Measurements from ENCODE around the gene GABRR1. TPM values are rescaled to one million over a fixed set of nuclear protein-coding genes. Genes with fewer than 3 reads are reported as not detected.

GABRR1 gene
- total RNA-seq, 1 donor from 2014 or later, result 0.12 TPM

DNA sequence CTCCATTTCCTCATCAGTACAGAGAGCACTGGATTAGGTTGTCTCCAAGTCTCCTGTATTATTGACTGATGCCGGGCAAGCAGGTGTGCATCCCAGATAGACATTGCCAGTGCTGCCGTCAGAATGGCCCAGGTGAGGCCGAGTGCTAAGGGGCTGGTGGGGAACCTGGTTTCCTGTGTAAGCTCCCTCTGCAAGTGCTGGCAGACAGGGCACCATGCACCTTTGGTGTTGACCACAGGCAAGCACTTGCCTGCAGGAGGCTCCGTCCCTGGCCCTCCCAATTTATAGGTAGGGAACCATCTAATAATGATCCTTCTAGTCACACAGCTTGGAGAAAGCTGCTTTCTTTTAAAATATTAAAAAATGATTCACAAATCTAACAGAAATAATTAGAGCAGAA lies 747 bp downstream of the GABRR1 start:
- Mint-ChIP-seq H3K27me3 (ENCODE audit: low read depth) (no peaks in the 10 kb centered on the region), H3K36me3 (ENCODE audit: low read depth) (no peaks in the 10 kb centered on the region), H3K27ac (ENCODE audit: unreplicated experiment) (no peak overlapping the region), H3K4me3 (no peak overlapping the region), H3K4me1 (peaks cover 7% of the 10 kb centered on the region), H3K9me3 (peaks cover 5% of the 10 kb centered on the region)
- DNase-seq (ENCODE audit: low read depth, low spot score), result no peak
- TF ChIP-seq, protein P1, sequence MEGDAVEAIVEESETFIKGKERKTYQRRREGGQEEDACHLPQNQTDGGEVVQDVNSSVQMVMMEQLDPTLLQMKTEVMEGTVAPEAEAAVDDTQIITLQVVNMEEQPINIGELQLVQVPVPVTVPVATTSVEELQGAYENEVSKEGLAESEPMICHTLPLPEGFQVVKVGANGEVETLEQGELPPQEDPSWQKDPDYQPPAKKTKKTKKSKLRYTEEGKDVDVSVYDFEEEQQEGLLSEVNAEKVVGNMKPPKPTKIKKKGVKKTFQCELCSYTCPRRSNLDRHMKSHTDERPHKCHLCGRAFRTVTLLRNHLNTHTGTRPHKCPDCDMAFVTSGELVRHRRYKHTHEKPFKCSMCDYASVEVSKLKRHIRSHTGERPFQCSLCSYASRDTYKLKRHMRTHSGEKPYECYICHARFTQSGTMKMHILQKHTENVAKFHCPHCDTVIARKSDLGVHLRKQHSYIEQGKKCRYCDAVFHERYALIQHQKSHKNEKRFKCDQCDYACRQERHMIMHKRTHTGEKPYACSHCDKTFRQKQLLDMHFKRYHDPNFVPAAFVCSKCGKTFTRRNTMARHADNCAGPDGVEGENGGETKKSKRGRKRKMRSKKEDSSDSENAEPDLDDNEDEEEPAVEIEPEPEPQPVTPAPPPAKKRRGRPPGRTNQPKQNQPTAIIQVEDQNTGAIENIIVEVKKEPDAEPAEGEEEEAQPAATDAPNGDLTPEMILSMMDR (conservative IDR thresholded peaks at IDR 0.05), result no peak

- no peak overlapping the region for H3K27ac Mint-ChIP-seq (ENCODE audit: unreplicated experiment)
- TF ChIP-seq, protein P1 (conservative IDR thresholded peaks at IDR 0.05), result no peak
- H3K4me3 Mint-ChIP-seq, result no peak overlapping the region
- H3K27me3 Mint-ChIP-seq (ENCODE audit: low read depth), result no peaks in the 10 kb centered on the region
- no peaks in the 10 kb centered on the region for H3K36me3 Mint-ChIP-seq (ENCODE audit: low read depth)
- DNase-seq (ENCODE audit: low read depth, low spot score), result no peak
- peaks cover 7% of the 10 kb centered on the region for H3K4me1 Mint-ChIP-seq
- H3K9me3 Mint-ChIP-seq, result peaks cover 5% of the 10 kb centered on the region
Measured at GRCh38 chr6:89215391-89215790, 1.8 kb downstream of the GABRR1 start.

DNA sequence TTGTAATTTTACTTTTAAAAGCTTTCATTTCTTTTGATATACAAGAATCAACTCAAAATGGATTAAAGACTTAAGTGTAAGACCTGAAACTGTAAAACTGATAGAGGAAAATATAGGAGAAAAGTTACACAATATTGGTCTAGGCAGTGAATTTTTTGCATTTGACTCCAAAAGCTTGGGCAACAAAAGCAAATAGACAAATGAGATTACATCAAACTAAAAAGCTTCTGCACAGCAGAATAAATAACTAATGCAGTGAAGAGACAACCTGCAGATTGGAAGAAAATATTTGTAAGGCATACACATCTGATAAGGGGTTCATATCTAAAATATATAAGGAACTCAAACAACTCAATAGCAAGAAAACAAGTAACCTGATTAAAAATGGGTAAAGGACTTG lies 3.0 kb downstream of the GABRR1 start:
- Mint-ChIP-seq H3K4me1 (peaks cover 7% of the 10 kb centered on the region), H3K27me3 (ENCODE audit: low read depth) (no peaks in the 10 kb centered on the region)

GRCh38 chr6:89212472-89212871 lies 4.7 kb downstream of the GABRR1 start:
- Mint-ChIP-seq H3K4me1 (peaks cover 3% of the 10 kb centered on the region), H3K4me3 (no peak overlapping the region), H3K27ac (ENCODE audit: unreplicated experiment) (no peak overlapping the region), H3K36me3 (ENCODE audit: low read depth) (no peaks in the 10 kb centered on the region), H3K27me3 (ENCODE audit: low read depth) (no peaks in the 10 kb centered on the region), H3K9me3 (peaks cover 3% of the 10 kb centered on the region)
- TF ChIP-seq, protein P1 (conservative IDR thresholded peaks at IDR 0.05), result no peak
- no peak for DNase-seq (ENCODE audit: low read depth, low spot score)

More for the DNA sequence above, 3.0 kb downstream of the GABRR1 start:
- no peak for DNase-seq (ENCODE audit: low read depth, low spot score)
- Mint-ChIP-seq H3K36me3 (ENCODE audit: low read depth) (no peaks in the 10 kb centered on the region), H3K4me3 (no peak overlapping the region), H3K9me3 (peaks cover 5% of the 10 kb centered on the region), H3K27ac (ENCODE audit: unreplicated experiment) (no peak overlapping the region)
- TF ChIP-seq, protein P1 (conservative IDR thresholded peaks at IDR 0.05), result no peak

- no peak for DNase-seq (ENCODE audit: low read depth, low spot score)
- TF ChIP-seq, protein P1 (conservative IDR thresholded peaks at IDR 0.05), result no peak
- Mint-ChIP-seq H3K27me3 (ENCODE audit: low read depth) (no peaks in the 10 kb centered on the region), H3K36me3 (ENCODE audit: low read depth) (no peaks in the 10 kb centered on the region), H3K9me3 (peaks cover 3% of the 10 kb centered on the region), H3K4me3 (no peak overlapping the region), H3K27ac (ENCODE audit: unreplicated experiment) (no peak overlapping the region), H3K4me1 (no peaks in the 10 kb centered on the region)
Measured at GRCh38 chr6:89209457-89209856, 7.7 kb downstream of the GABRR1 start.

- Mint-ChIP-seq H3K9me3 (no peaks in the 10 kb centered on the region), H3K4me1 (no peaks in the 10 kb centered on the region), H3K27ac (ENCODE audit: unreplicated experiment) (no peak overlapping the region), H3K4me3 (no peak overlapping the region), H3K27me3 (ENCODE audit: low read depth) (no peaks in the 10 kb centered on the region), H3K36me3 (ENCODE audit: low read depth) (no peaks in the 10 kb centered on the region)
- TF ChIP-seq, protein P1 (conservative IDR thresholded peaks at IDR 0.05), result no peak
- no peak for DNase-seq (ENCODE audit: low read depth, low spot score)
Measured at GRCh38 chr6:89208551-89208950, 8.6 kb downstream of the GABRR1 start.

All from neural crest cell (in vitro differentiated cells).